Stimulated activated memory B cell treated with anti-CD40 and anti-IgM and Interleukin-4, amounts not matched to agents 10 μg/mL and 1 μg/mL and 100 μg/mL, for 72 hours (primary cell): ENCODE measurements around the gene SLC8A1.

Experiments used
- ATAC-seq: fragments of 150-1000 bp; cut with Tn5 transposase; 2 replicates; pipeline ENCODE4 v1.10.0; 2021
- H3K27ac Mint-ChIP-seq: one replicate; pipeline ENCODE4 v1.8.0; 2022; ENCODE audit warnings: mild to moderate bottlenecking, mixed read lengths
- H3K27me3 Mint-ChIP-seq: one replicate; pipeline ENCODE4 v1.8.0; 2022; ENCODE audit warnings: mixed read lengths
- H3K36me3 Mint-ChIP-seq: one replicate; pipeline ENCODE4 v1.8.0; 2022; ENCODE audit warnings: mixed read lengths
- H3K4me1 Mint-ChIP-seq: one replicate; pipeline ENCODE4 v1.8.0; 2022; ENCODE audit warnings: mixed read lengths
- H3K4me3 Mint-ChIP-seq: one replicate; pipeline ENCODE4 v1.8.0; 2022; ENCODE audit warnings: mild to moderate bottlenecking, moderate library complexity, mixed read lengths
- H3K9me3 Mint-ChIP-seq: one replicate; pipeline ENCODE4 v1.8.0; 2022; ENCODE audit warnings: mixed read lengths

The SLC8A1 gene

GRCh38 chr2:40348038-40348437 is 103.9 kb downstream of the SLC8A1 start:
- Mint-ChIP-seq H3K4me3 (no peak overlapping the region), H3K9me3 (no peaks in the 10 kb centered on the region), H3K27me3 (no peaks in the 10 kb centered on the region), H3K36me3 (no peaks in the 10 kb centered on the region), H3K27ac (no peak overlapping the region), H3K4me1 (no peaks in the 10 kb centered on the region)
- no peak for ATAC-seq

- no peak overlapping the region for H3K4me3 Mint-ChIP-seq
- ATAC-seq = peak; percentile 41
- H3K9me3 Mint-ChIP-seq = no peaks in the 10 kb centered on the region
- H3K36me3 Mint-ChIP-seq = no peaks in the 10 kb centered on the region
- no peaks in the 10 kb centered on the region for H3K27me3 Mint-ChIP-seq
- H3K27ac Mint-ChIP-seq = no peak overlapping the region
- no peaks in the 10 kb centered on the region for H3K4me1 Mint-ChIP-seq
Observed at GRCh38 chr2:40346535-40347354, 105.1 kb downstream of the SLC8A1 start.

- Mint-ChIP-seq H3K36me3 (no peaks in the 10 kb centered on the region), H3K4me3 (no peak overlapping the region), H3K4me1 (no peaks in the 10 kb centered on the region), H3K27ac (no peak overlapping the region), H3K9me3 (no peaks in the 10 kb centered on the region), H3K27me3 (no peaks in the 10 kb centered on the region)
- no peak for ATAC-seq
Observed at GRCh38 chr2:40344364-40344763, 107.5 kb downstream of the SLC8A1 start.

DNA sequence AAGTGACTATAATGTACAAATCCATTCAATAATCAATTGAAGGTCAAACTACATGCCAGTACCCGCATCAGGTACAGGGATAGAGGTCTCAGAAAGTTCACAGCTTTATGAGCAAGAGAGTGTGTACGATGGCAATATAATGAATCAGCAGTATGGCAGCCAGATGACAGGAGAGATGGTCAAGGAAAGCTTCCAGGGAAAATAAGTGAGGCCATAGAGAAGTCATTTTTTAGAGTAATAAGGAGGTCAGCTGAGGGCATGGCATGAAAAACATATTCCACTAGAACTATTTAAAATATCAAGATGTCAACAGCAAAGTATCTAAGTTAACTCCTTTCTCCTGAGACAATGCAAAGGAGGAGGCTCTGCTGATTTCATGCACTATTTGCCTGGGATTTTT is 108.0 kb downstream of the SLC8A1 start:
- no peak overlapping the region for H3K27ac Mint-ChIP-seq
- no peaks in the 10 kb centered on the region for H3K27me3 Mint-ChIP-seq
- H3K36me3 Mint-ChIP-seq = no peaks in the 10 kb centered on the region
- ATAC-seq = no peak
- H3K4me3 Mint-ChIP-seq = no peak overlapping the region
- no peaks in the 10 kb centered on the region for H3K4me1 Mint-ChIP-seq
- no peaks in the 10 kb centered on the region for H3K9me3 Mint-ChIP-seq

DNA sequence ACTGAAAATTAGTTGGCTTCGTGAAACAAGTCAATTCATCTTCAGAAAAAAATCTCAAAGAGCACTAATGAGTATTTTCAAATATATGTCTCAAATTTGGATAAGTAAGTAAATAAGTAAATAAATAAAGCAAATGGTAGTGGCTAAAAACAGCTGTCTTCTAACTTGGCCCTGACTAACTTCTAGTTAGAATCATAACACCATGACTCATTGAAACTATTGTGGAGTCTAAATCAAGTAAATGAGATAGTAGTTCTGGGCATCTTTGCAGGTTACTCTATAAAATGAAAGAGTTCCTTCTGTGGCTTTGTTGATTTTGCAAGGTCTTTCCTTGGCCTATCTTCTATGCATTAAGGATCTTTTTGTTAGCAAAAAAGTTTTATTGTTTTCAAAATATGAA is 110.7 kb downstream of the SLC8A1 start:
- no peaks in the 10 kb centered on the region for H3K9me3 Mint-ChIP-seq
- H3K4me1 Mint-ChIP-seq = no peaks in the 10 kb centered on the region
- no peaks in the 10 kb centered on the region for H3K27me3 Mint-ChIP-seq
- no peak overlapping the region for H3K27ac Mint-ChIP-seq
- no peak overlapping the region for H3K4me3 Mint-ChIP-seq
- H3K36me3 Mint-ChIP-seq = no peaks in the 10 kb centered on the region
- no peak for ATAC-seq

DNA sequence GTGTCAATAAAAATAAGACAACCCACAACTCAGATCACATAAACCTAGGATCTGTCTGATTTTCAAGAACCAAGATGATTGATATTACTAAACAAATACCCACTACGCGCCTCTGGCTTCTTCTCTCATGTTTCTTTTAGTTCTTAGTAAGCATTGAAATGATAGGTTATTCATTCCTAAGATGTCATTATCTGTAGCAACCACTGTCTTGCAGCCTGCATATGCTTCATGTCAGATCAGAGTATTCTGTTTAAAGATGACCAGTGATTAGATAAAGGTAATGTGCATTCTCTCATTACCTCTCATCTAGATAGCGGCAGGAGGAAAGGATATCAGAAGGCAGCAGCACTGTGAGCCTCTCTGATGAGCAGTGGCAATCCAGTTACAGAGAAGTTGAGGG is 112.9 kb downstream of the SLC8A1 start:
- no peak for ATAC-seq

DNA sequence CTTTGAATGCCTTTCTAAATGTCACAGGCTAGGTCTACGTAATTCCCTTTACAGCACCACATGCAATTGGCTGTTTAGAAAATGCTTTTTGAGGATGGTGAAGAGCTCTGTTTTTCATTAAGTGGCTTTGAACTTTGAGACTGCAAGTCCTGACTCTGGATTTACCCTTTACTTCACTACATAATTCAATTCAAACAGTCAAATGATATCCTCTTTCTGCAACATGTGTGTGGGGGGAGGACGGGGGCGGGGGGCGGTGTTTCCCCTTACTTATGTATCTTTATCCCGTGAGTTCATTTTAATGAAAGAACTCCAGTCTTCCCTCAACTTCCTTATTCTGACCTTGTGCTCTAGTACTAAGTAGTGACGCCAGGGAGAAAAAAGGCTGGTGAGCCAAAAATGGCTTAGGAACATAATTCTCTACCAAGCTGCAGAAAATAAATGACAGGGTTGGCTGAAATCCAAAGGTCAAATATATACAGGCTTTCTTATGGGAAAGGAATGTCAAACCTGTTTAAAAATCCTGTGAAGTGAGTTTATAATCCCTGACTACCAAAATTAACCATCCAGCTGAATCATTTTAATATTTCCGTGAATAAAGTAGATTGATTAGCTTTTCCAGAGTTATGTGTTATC is 119.6 kb downstream of the SLC8A1 start:
- Mint-ChIP-seq H3K4me1 (no peaks in the 10 kb centered on the region), H3K4me3 (no peak overlapping the region), H3K27ac (no peak overlapping the region), H3K36me3 (no peaks in the 10 kb centered on the region), H3K27me3 (no peaks in the 10 kb centered on the region), H3K9me3 (no peaks in the 10 kb centered on the region)
- no peak for ATAC-seq

More for the DNA sequence above, 112.9 kb downstream of the SLC8A1 start:
- no peaks in the 10 kb centered on the region for H3K4me1 Mint-ChIP-seq
- H3K27ac Mint-ChIP-seq = no peak overlapping the region
- H3K4me3 Mint-ChIP-seq = no peak overlapping the region
- H3K9me3 Mint-ChIP-seq = no peaks in the 10 kb centered on the region
- no peaks in the 10 kb centered on the region for H3K27me3 Mint-ChIP-seq
- H3K36me3 Mint-ChIP-seq = no peaks in the 10 kb centered on the region

GRCh38 chr2:40330096-40330495 is 121.8 kb downstream of the SLC8A1 start:
- H3K36me3 Mint-ChIP-seq = no peaks in the 10 kb centered on the region
- H3K27ac Mint-ChIP-seq = no peak overlapping the region
- H3K4me1 Mint-ChIP-seq = no peaks in the 10 kb centered on the region
- no peak for ATAC-seq
- no peaks in the 10 kb centered on the region for H3K27me3 Mint-ChIP-seq
- no peak overlapping the region for H3K4me3 Mint-ChIP-seq
- peaks cover 3% of the 10 kb centered on the region for H3K9me3 Mint-ChIP-seq

DNA sequence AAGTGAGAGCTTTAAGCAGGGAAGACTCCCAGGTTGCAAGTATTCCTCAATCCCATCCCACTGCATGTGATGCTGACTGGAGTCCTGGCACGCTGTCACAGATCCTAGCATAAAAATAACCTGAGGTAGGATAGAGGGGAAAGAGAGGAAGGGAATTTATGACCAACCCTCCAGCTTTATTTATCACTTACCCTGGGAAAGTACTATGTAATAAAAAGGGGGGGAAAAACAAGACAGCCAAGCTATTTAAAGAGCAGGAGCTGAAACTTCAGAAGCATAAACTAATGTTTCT is 122.2 kb downstream of the SLC8A1 start:
- no peak for ATAC-seq
- H3K27me3 Mint-ChIP-seq = no peaks in the 10 kb centered on the region
- peaks cover 3% of the 10 kb centered on the region for H3K9me3 Mint-ChIP-seq
- H3K27ac Mint-ChIP-seq = no peak overlapping the region
- H3K36me3 Mint-ChIP-seq = no peaks in the 10 kb centered on the region
- H3K4me3 Mint-ChIP-seq = no peak overlapping the region
- H3K4me1 Mint-ChIP-seq = no peaks in the 10 kb centered on the region

DNA sequence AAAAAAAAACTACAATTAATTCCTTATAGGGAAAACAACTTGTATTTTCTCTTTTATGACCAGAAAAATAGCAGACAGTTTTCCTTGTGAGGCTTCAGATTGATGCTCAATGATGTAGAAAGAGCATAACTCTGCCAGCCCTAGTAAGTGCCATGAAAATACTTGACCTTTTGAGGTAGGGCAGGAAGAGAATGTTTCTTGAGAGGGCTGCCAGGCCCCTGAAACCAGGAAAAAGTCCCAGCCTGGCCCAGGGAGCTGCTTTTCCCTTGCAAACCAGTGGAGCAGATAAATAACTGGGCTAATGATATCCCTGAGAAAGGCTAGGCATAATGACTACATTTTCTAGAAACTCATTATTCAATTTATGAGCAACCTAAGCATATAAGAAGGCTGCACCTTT is 126.8 kb downstream of the SLC8A1 start:
- Mint-ChIP-seq H3K27ac (no peak overlapping the region), H3K9me3 (peaks cover 3% of the 10 kb centered on the region), H3K27me3 (no peaks in the 10 kb centered on the region), H3K4me3 (no peak overlapping the region), H3K36me3 (no peaks in the 10 kb centered on the region), H3K4me1 (no peaks in the 10 kb centered on the region)
- ATAC-seq = no peak

DNA sequence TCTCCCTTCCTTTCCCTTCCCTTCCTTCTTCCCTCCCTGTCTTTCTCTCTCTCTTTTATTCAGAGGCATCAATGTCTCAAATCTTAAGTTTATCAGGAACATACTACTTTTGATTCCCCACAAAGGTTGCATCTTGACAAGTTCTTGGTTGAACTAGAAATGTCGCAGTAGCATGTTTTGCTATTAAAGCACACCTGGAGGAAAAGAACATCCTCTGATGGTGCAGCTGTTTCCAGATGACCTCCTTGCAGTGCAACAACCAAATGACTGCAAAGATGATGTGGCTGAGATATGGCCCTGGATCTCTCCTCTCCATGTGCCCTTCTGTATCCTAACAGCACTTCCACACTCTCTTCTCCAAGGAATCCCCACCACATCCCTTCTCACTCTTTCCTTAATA is 127.2 kb downstream of the SLC8A1 start:
- Mint-ChIP-seq H3K27me3 (no peaks in the 10 kb centered on the region), H3K36me3 (no peaks in the 10 kb centered on the region), H3K4me3 (no peak overlapping the region), H3K4me1 (no peaks in the 10 kb centered on the region), H3K9me3 (peaks cover 3% of the 10 kb centered on the region), H3K27ac (no peak overlapping the region)
- no peak for ATAC-seq

DNA sequence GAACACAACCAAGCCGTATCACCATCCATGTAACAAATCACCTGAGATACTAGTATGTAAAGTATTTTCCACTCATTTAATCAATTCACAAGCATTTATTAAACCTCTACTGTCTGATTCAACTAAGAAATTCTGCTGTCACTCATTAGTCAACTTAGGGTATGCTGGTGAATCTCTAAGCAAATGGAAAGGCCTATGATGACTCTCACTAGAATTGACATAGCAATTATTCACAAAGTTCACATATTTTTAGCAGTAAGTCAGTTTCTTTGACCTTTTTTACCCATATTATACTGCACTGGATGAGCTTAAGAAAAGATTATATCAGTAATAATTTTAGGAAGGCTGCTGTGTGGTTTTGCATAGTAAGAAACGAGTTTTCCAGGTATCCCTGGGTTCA is 130.1 kb downstream of the SLC8A1 start:
- no peak overlapping the region for H3K4me3 Mint-ChIP-seq
- H3K27ac Mint-ChIP-seq = no peak overlapping the region
- H3K27me3 Mint-ChIP-seq = no peaks in the 10 kb centered on the region
- H3K9me3 Mint-ChIP-seq = peaks cover 3% of the 10 kb centered on the region
- no peak for ATAC-seq
- no peaks in the 10 kb centered on the region for H3K4me1 Mint-ChIP-seq
- H3K36me3 Mint-ChIP-seq = no peaks in the 10 kb centered on the region

- no peaks in the 10 kb centered on the region for H3K4me1 Mint-ChIP-seq
- H3K27ac Mint-ChIP-seq = no peak overlapping the region
- H3K9me3 Mint-ChIP-seq = no peaks in the 10 kb centered on the region
- H3K36me3 Mint-ChIP-seq = no peaks in the 10 kb centered on the region
- no peaks in the 10 kb centered on the region for H3K27me3 Mint-ChIP-seq
- no peak for ATAC-seq
- H3K4me3 Mint-ChIP-seq = no peak overlapping the region
Observed at GRCh38 chr2:40321016-40321623, 130.8 kb downstream of the SLC8A1 start.

GRCh38 chr2:40318921-40319320 is 133.0 kb downstream of the SLC8A1 start:
- Mint-ChIP-seq H3K27ac (no peak overlapping the region), H3K9me3 (no peaks in the 10 kb centered on the region), H3K27me3 (no peaks in the 10 kb centered on the region), H3K36me3 (no peaks in the 10 kb centered on the region), H3K4me1 (no peaks in the 10 kb centered on the region), H3K4me3 (no peak overlapping the region)
- no peak for ATAC-seq

DNA sequence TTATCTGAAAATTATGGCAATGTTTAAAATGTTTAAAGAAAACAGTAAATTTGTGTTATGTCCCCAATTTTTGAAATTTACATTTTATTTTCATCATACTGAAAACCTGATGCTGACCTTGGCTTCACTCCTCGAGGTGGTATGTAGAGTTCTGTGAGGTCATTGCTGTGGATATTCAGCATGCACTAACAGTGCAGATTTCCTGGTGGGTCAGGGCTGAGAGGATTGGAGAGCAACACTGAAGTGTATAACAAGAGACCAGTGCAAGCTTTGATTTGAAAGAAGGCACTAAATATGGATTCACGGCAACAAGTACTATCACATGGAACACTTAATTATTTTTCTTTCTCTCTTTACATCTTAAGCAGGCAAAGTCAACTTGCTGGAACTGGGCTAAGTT is 134.1 kb downstream of the SLC8A1 start:
- Mint-ChIP-seq H3K4me1 (no peaks in the 10 kb centered on the region), H3K4me3 (no peak overlapping the region)

GRCh38 chr2:40317046-40317445 is 134.8 kb downstream of the SLC8A1 start:
- no peaks in the 10 kb centered on the region for H3K36me3 Mint-ChIP-seq
- ATAC-seq = no peak
- no peaks in the 10 kb centered on the region for H3K4me1 Mint-ChIP-seq
- H3K27ac Mint-ChIP-seq = no peak overlapping the region
- no peaks in the 10 kb centered on the region for H3K9me3 Mint-ChIP-seq
- H3K4me3 Mint-ChIP-seq = no peak overlapping the region
- H3K27me3 Mint-ChIP-seq = no peaks in the 10 kb centered on the region

More for the DNA sequence above, 134.1 kb downstream of the SLC8A1 start:
- Mint-ChIP-seq H3K36me3 (no peaks in the 10 kb centered on the region), H3K9me3 (no peaks in the 10 kb centered on the region), H3K27ac (no peak overlapping the region), H3K27me3 (no peaks in the 10 kb centered on the region)
- ATAC-seq = no peak
